ENCODE measurements around the gene SLC33A1. TPM values are rescaled to one million over a fixed set of nuclear protein-coding genes. Genes with fewer than 3 reads are reported as not detected.

Gene SLC33A1
- total and polyA plus RNA-seq, 2 of the 13 experiments (the other 11 are each of a cell fraction or from before 2014, with no cell fraction given), result 20.0 to 32.1 TPM

DNA sequence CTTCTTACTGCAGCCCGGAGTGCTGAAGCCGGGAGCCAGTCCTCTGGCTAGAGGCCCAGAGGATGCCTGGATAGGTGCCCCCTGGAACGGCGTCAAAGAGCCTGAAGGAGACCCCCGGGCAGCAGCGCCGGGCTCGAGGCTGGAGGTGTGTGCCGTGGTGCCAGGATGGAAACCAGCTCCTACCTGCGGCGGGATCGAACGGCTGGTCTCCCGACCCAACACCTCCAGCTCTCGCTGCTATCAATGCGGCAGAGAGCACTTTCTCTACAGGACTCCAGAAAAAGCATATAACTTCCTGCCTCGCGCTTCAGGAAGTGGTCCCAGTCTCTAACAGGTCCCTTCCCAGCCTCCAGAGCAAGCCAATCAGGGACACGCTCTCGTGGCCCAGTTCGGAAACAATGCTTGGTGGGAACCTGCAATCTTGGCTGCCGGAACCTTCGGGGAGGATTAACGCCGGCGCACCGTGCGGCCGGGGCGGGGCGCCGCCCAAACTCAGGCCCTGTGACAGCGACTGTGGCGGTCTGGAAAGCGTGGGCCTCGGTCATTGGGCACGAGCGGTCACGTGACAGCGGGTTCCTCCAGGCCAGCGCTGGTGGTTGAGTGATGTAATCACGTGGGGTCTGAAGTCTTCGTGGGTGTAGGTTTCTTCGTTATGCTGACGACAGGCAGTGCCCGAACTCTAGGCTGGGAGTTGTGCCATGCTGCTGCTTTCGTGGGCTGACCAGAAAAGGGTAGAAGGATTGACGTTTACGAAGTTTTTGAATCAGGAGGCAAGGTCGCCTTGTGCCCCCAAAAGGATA, at the start of gene SLC33A1 (continued):
- TF ChIP-seq, protein P1, sequence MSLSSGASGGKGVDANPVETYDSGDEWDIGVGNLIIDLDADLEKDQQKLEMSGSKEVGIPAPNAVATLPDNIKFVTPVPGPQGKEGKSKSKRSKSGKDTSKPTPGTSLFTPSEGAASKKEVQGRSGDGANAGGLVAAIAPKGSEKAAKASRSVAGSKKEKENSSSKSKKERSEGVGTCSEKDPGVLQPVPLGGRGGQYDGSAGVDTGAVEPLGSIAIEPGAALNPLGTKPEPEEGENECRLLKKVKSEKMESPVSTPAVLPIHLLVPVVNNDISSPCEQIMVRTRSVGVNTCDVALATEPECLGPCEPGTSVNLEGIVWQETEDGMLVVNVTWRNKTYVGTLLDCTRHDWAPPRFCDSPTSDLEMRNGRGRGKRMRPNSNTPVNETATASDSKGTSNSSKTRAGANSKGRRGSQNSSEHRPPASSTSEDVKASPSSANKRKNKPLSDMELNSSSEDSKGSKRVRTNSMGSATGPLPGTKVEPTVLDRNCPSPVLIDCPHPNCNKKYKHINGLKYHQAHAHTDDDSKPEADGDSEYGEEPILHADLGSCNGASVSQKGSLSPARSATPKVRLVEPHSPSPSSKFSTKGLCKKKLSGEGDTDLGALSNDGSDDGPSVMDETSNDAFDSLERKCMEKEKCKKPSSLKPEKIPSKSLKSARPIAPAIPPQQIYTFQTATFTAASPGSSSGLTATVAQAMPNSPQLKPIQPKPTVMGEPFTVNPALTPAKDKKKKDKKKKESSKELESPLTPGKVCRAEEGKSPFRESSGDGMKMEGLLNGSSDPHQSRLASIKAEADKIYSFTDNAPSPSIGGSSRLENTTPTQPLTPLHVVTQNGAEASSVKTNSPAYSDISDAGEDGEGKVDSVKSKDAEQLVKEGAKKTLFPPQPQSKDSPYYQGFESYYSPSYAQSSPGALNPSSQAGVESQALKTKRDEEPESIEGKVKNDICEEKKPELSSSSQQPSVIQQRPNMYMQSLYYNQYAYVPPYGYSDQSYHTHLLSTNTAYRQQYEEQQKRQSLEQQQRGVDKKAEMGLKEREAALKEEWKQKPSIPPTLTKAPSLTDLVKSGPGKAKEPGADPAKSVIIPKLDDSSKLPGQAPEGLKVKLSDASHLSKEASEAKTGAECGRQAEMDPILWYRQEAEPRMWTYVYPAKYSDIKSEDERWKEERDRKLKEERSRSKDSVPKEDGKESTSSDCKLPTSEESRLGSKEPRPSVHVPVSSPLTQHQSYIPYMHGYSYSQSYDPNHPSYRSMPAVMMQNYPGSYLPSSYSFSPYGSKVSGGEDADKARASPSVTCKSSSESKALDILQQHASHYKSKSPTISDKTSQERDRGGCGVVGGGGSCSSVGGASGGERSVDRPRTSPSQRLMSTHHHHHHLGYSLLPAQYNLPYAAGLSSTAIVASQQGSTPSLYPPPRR (CRISPR knock-in tag; IDR thresholded peaks at IDR 0.05; ENCODE audit: borderline replicate concordance), result peak; percentile 60; the same call in 1 of the 2 replicates
- TF ChIP-seq, protein P2, sequence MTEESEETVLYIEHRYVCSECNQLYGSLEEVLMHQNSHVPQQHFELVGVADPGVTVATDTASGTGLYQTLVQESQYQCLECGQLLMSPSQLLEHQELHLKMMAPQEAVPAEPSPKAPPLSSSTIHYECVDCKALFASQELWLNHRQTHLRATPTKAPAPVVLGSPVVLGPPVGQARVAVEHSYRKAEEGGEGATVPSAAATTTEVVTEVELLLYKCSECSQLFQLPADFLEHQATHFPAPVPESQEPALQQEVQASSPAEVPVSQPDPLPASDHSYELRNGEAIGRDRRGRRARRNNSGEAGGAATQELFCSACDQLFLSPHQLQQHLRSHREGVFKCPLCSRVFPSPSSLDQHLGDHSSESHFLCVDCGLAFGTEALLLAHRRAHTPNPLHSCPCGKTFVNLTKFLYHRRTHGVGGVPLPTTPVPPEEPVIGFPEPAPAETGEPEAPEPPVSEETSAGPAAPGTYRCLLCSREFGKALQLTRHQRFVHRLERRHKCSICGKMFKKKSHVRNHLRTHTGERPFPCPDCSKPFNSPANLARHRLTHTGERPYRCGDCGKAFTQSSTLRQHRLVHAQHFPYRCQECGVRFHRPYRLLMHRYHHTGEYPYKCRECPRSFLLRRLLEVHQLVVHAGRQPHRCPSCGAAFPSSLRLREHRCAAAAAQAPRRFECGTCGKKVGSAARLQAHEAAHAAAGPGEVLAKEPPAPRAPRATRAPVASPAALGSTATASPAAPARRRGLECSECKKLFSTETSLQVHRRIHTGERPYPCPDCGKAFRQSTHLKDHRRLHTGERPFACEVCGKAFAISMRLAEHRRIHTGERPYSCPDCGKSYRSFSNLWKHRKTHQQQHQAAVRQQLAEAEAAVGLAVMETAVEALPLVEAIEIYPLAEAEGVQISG (CRISPR knock-in tag; IDR thresholded peaks at IDR 0.05), result peak; percentile 96
- TF ChIP-seq ELF3 (CRISPR knock-in tag; IDR thresholded peaks at IDR 0.05) (peak; percentile 96), HDAC1 (CRISPR knock-in tag; IDR thresholded peaks at IDR 0.05) (peak; percentile 98), HOXA3 (CRISPR knock-in tag; IDR thresholded peaks at IDR 0.05) (peak; percentile 96), DNMT3B (CRISPR knock-in tag; conservative IDR thresholded peaks at IDR 0.05) (peak; percentile 79), CENPT (CRISPR knock-in tag; IDR thresholded peaks at IDR 0.05; ENCODE audit: low read depth) (peak; percentile 74; the same call in 1 of the 2 replicates), KLF11 (CRISPR knock-in tag; IDR thresholded peaks at IDR 0.05) (peak; percentile 94; the same call in 1 of the 2 replicates), ZNF777 (CRISPR knock-in tag; IDR thresholded peaks at IDR 0.05) (peak; percentile 57; the same call in 1 of the 2 replicates), FOXJ3 (CRISPR knock-in tag; IDR thresholded peaks at IDR 0.05; ENCODE audit: borderline replicate concordance) (peak; percentile 20; the same call in 1 of the 2 replicates), SCMH1 (CRISPR knock-in tag; IDR thresholded peaks at IDR 0.05; ENCODE audit: borderline replicate concordance) (no peak), RBAK (CRISPR knock-in tag; IDR thresholded peaks at IDR 0.05) (peak; percentile 80; the same call in 1 of the 2 replicates), TGIF2 (CRISPR knock-in tag; IDR thresholded peaks at IDR 0.05) (peak; percentile 90), NAIF1 (CRISPR knock-in tag; IDR thresholded peaks at IDR 0.05; ENCODE audit: borderline replicate concordance) (peak; percentile 88), SIX4 (CRISPR knock-in tag; IDR thresholded peaks at IDR 0.05) (peak; percentile 63), ZNF136 (CRISPR knock-in tag; IDR thresholded peaks at IDR 0.05; ENCODE audit: low read depth) (0 out of 2 replicates have a peak, but pooled peaks have one; percentile 83), ZNF350 (CRISPR knock-in tag; IDR thresholded peaks at IDR 0.05; ENCODE audit: borderline replicate concordance, low read depth) (peak; percentile 98)
- TF ChIP-seq, protein P3, sequence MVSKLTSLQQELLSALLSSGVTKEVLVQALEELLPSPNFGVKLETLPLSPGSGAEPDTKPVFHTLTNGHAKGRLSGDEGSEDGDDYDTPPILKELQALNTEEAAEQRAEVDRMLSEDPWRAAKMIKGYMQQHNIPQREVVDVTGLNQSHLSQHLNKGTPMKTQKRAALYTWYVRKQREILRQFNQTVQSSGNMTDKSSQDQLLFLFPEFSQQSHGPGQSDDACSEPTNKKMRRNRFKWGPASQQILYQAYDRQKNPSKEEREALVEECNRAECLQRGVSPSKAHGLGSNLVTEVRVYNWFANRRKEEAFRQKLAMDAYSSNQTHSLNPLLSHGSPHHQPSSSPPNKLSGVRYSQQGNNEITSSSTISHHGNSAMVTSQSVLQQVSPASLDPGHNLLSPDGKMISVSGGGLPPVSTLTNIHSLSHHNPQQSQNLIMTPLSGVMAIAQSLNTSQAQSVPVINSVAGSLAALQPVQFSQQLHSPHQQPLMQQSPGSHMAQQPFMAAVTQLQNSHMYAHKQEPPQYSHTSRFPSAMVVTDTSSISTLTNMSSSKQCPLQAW (CRISPR knock-in tag; IDR thresholded peaks at IDR 0.05), result peak; percentile 97
- TF ChIP-seq, protein P4, sequence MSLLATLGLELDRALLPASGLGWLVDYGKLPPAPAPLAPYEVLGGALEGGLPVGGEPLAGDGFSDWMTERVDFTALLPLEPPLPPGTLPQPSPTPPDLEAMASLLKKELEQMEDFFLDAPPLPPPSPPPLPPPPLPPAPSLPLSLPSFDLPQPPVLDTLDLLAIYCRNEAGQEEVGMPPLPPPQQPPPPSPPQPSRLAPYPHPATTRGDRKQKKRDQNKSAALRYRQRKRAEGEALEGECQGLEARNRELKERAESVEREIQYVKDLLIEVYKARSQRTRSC (CRISPR knock-in tag; IDR thresholded peaks at IDR 0.05; ENCODE audit: low read depth), result no peak; the same call in 1 of the 2 replicates
